ENCODE data around the gene PRKCE. TPM values are rescaled to one million over a fixed set of nuclear protein-coding genes. Genes with fewer than 3 reads are reported as not detected.

The PRKCE gene
- total RNA-seq, 1 experiment from 2014 or later = 14.8 TPM

- Histone ChIP-seq H3K9me2 (ENCODE audit: insufficient read depth) (no peaks in the 10 kb centered on the region), H3K9me3 (ENCODE audit: control insufficient read depth in 1 of 2, insufficient read depth in 1 of 2, low read depth in 1 of 2, low read length in 2 of 2) (no peaks in the 10 kb centered on the region), H3K4me3 (replicated peaks in 1 of 2; ENCODE audit: low read depth in 1 of 2, low read length in 2 of 2) (no peak overlapping the region), H3K9ac (ENCODE audit: low read length) (no peak overlapping the region), H4K20me1 (ENCODE audit: insufficient read depth) (no peaks in the 10 kb centered on the region), H3K4me2 (ENCODE audit: low read length) (no peak overlapping the region), H3K36me3 (ENCODE audit: control insufficient read depth in 1 of 2, insufficient read depth in 2 of 2, low read length in 2 of 2) (no peaks in the 10 kb centered on the region), H3K4me1 (ENCODE audit: control insufficient read depth in 1 of 2, insufficient read depth in 2 of 2, low read length in 2 of 2) (peaks cover 0 to 7% of the 10 kb centered on the region in 2 experiments; a peak in 1 of 4 replicates), H3K27me3 (ENCODE audit: insufficient read depth, low read length) (no peaks in the 10 kb centered on the region), H3K79me2 (ENCODE audit: insufficient read depth, low read length) (no peaks in the 10 kb centered on the region), H3K27ac (ENCODE audit: low read depth, low read length) (no peak overlapping the region), H2AFZ (ENCODE audit: low read depth, low read length, poor library complexity, severe bottlenecking) (no peak overlapping the region)
- ChIA-PET POLR2A (no interaction called here), RAD21 (ENCODE audit: low non-redundant PET in 1 of 2, low total read pairs in 2 of 2, uncharacterized antibody in 2 of 2, unreplicated experiment in 2 of 2) (no interaction called here), CTCF (interaction anchor here (1.1 kb wide), 1 partner anchor 354 kb away, joined by 3 read pairs; no protein-coding TSS in a partner anchor)
- BruUV-seq (replicated peaks) = no TSS peak
- intact Hi-C loops (cut with micrococcal nuclease) = no loop called here
- ATAC-seq (no peak), DNase-seq (ENCODE audit: low read depth, low spot score) (no peak)
- TF ChIP-seq, protein P1, sequence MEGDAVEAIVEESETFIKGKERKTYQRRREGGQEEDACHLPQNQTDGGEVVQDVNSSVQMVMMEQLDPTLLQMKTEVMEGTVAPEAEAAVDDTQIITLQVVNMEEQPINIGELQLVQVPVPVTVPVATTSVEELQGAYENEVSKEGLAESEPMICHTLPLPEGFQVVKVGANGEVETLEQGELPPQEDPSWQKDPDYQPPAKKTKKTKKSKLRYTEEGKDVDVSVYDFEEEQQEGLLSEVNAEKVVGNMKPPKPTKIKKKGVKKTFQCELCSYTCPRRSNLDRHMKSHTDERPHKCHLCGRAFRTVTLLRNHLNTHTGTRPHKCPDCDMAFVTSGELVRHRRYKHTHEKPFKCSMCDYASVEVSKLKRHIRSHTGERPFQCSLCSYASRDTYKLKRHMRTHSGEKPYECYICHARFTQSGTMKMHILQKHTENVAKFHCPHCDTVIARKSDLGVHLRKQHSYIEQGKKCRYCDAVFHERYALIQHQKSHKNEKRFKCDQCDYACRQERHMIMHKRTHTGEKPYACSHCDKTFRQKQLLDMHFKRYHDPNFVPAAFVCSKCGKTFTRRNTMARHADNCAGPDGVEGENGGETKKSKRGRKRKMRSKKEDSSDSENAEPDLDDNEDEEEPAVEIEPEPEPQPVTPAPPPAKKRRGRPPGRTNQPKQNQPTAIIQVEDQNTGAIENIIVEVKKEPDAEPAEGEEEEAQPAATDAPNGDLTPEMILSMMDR (IDR thresholded peaks at IDR 0.05 in 2 of 3, conservative IDR thresholded peaks at IDR 0.05 in 1 of 3; ENCODE audit: borderline replicate concordance in 1 of 3, insufficient read depth in 1 of 3, low read depth in 2 of 3, low read length in 2 of 3) = no peak
- TF ChIP-seq SP1 (IDR thresholded peaks at IDR 0.05; ENCODE audit: low read depth) = no peak
- no peak for TF ChIP-seq ATF3 (IDR thresholded peaks at IDR 0.05)
- no peak for TF ChIP-seq EZH2phosphoT487 (IDR thresholded peaks at IDR 0.05; ENCODE audit: borderline replicate concordance)
- TF ChIP-seq FOSL1 (IDR thresholded peaks at IDR 0.05; ENCODE audit: low read depth) = no peak
- TF ChIP-seq ZFX (IDR thresholded peaks at IDR 0.05) = no peak
These were observed 361.3 kb downstream of the PRKCE start for GRCh38 chr2:46012618-46013240.

- H3K9ac ChIP-seq (ENCODE audit: low read length) = no peak overlapping the region
- intact Hi-C loops (cut with micrococcal nuclease) = no loop called here
- H3K4me2 ChIP-seq (ENCODE audit: low read length) = no peak overlapping the region
- ChIA-PET POLR2A (no interaction called here), CTCF (no interaction called here), RAD21 (ENCODE audit: low non-redundant PET in 1 of 2, low total read pairs in 2 of 2, uncharacterized antibody in 2 of 2, unreplicated experiment in 2 of 2) (interaction anchor here in 1 of 2 experiments (0.6 kb wide), 1 partner anchor 25 kb away, joined by 7 read pairs; no protein-coding TSS in a partner anchor)
- no peaks in the 10 kb centered on the region for H3K36me3 ChIP-seq (ENCODE audit: control insufficient read depth in 1 of 2, insufficient read depth in 2 of 2, low read length in 2 of 2)
- no peak overlapping the region for H2AFZ ChIP-seq (ENCODE audit: low read depth, low read length, poor library complexity, severe bottlenecking)
- H3K27ac ChIP-seq (ENCODE audit: low read depth, low read length) = no peak overlapping the region
- no peaks in the 10 kb centered on the region for H4K20me1 ChIP-seq (ENCODE audit: insufficient read depth)
- no peak for ATAC-seq
- no peaks in the 10 kb centered on the region for H3K79me2 ChIP-seq (ENCODE audit: insufficient read depth, low read length)
- no peaks in the 10 kb centered on the region for H3K27me3 ChIP-seq (ENCODE audit: insufficient read depth, low read length)
- no peaks in the 10 kb centered on the region for H3K4me1 ChIP-seq (ENCODE audit: control insufficient read depth in 1 of 2, insufficient read depth in 2 of 2, low read length in 2 of 2)
- DNase-seq (ENCODE audit: low read depth, low spot score) = no peak
- no peaks in the 10 kb centered on the region for H3K9me3 ChIP-seq (ENCODE audit: control insufficient read depth in 1 of 2, insufficient read depth in 1 of 2, low read depth in 1 of 2, low read length in 2 of 2)
- BruUV-seq (replicated peaks) = no TSS peak
- no peaks in the 10 kb centered on the region for H3K9me2 ChIP-seq (ENCODE audit: insufficient read depth)
- no peak overlapping the region for H3K4me3 ChIP-seq (replicated peaks in 1 of 2; ENCODE audit: low read depth in 1 of 2, low read length in 2 of 2)
- no peak for TF ChIP-seq REST (IDR thresholded peaks at IDR 0.05; ENCODE audit: low read depth)
- TF ChIP-seq POLR2A (IDR thresholded peaks at IDR 0.05; ENCODE audit: borderline replicate concordance, extremely low read depth, insufficient read depth, insufficient read length) = no peak
- TF ChIP-seq YY1 (IDR thresholded peaks at IDR 0.05; ENCODE audit: extremely low read depth, insufficient replicate concordance, low read depth, low read length) = no peak
- TF ChIP-seq RAD21 (IDR thresholded peaks at IDR 0.05; ENCODE audit: low read depth) = no peak
- no peak for TF ChIP-seq FOSL1 (IDR thresholded peaks at IDR 0.05; ENCODE audit: low read depth)
- no peak for TF ChIP-seq TCF7L2 (IDR thresholded peaks at IDR 0.05; ENCODE audit: borderline replicate concordance, extremely low read depth, insufficient read depth, insufficient read length)
- no peak for TF ChIP-seq EZH2 (IDR thresholded peaks at IDR 0.05)
These were observed 362.3 kb downstream of the PRKCE start for GRCh38 chr2:46013726-46014125.
